ENCODE data around the gene SYNJ2.

The SYNJ2 gene

GRCh38 chr6:158086054-158086503, 104.4 kb downstream of the SYNJ2 start:
- DNase-seq, result no peak

- no peak for DNase-seq
These were observed 105.0 kb downstream of the SYNJ2 start for GRCh38 chr6:158086504-158087223.

- no peak for DNase-seq
These were observed 105.7 kb downstream of the SYNJ2 start for GRCh38 chr6:158087224-158087867.

GRCh38 chr6:158092806-158093205, 111.1 kb downstream of the SYNJ2 start:
- no peak for DNase-seq

GRCh38 chr6:158095031-158095430, 113.4 kb downstream of the SYNJ2 start:
- no peak for DNase-seq

- no peak for DNase-seq
These were observed 114.0 kb downstream of the SYNJ2 start for GRCh38 chr6:158095671-158096070.

GRCh38 chr6:158103228-158103627, 121.6 kb downstream of the SYNJ2 start:
- no peak for DNase-seq

GRCh38 chr6:158104696-158105095, 123.0 kb downstream of the SYNJ2 start:
- DNase-seq, result no peak

GRCh38 chr6:158109748-158110147, 128.1 kb downstream of the SYNJ2 start:
- no peak for DNase-seq

- no peak for DNase-seq
These were observed 129.3 kb downstream of the SYNJ2 start for GRCh38 chr6:158110986-158111385.

GRCh38 chr6:158111987-158112386, 130.3 kb downstream of the SYNJ2 start:
- DNase-seq, result no peak

GRCh38 chr6:158113802-158114201, 132.1 kb downstream of the SYNJ2 start:
- no peak for DNase-seq

- DNase-seq, result no peak
These were observed 133.4 kb downstream of the SYNJ2 start for GRCh38 chr6:158115102-158115501.

- DNase-seq, result no peak
These were observed 133.8 kb downstream of the SYNJ2 start for GRCh38 chr6:158115508-158115907.

GRCh38 chr6:158118886-158119285, 137.2 kb downstream of the SYNJ2 start:
- DNase-seq, result no peak

- no peak for DNase-seq
These were observed 139.7 kb downstream of the SYNJ2 start for GRCh38 chr6:158121335-158121734.

GRCh38 chr6:158122048-158122447, 140.4 kb downstream of the SYNJ2 start:
- no peak for DNase-seq

- DNase-seq, result no peak
These were observed 142.6 kb downstream of the SYNJ2 start for GRCh38 chr6:158124288-158124687.

GRCh38 chr6:158125271-158125670, 143.6 kb downstream of the SYNJ2 start:
- DNase-seq, result no peak

- no peak for DNase-seq
These were observed 150.3 kb downstream of the SYNJ2 start for GRCh38 chr6:158131926-158132325.

GRCh38 chr6:158142789-158143188, 161.1 kb downstream of the SYNJ2 start:
- DNase-seq, result no peak

GRCh38 chr6:158143700-158144099, 162.0 kb downstream of the SYNJ2 start:
- no peak for DNase-seq
